GM12878 (cell line): ENCODE data around the gene ANTXR2.
"Not testable (repeated sequence)": the region's sequence is repeated elsewhere in the genome, so short reads cannot be mapped to it uniquely, and the experiment has no call there.

ENCODE experiments used
- ATF7 ChIP-seq: fragments of 450-650 bp; IDR thresholded peaks from 2 replicates; pipeline ENCODE4 v1.6.1; 2016; ENCODE audit warnings: low read depth, mild to moderate bottlenecking
- EZH2 ChIP-seq: IDR thresholded peaks from 2 replicates; pipeline ENCODE4 v1.6.1; 2012; ENCODE audit warnings: low read depth, mild to moderate bottlenecking, control low read depth, inconsistent platforms, low read length, borderline replicate concordance; ENCODE audit not compliant: control insufficient read depth
- FOXK2 ChIP-seq: fragments of 450-650 bp; IDR thresholded peaks from 2 replicates; pipeline ENCODE4 v1.6.1; 2017; ENCODE audit warnings: mild to moderate bottlenecking, moderate library complexity
- HDAC2 ChIP-seq: fragments of 200-600 bp; sonication (generic); IDR thresholded peaks from 2 replicates; pipeline ENCODE4 v1.6.1; 2017
- POLR2A ChIP-seq: IDR thresholded peaks from 2 replicates; pipeline ENCODE4 v1.6.1; 2011; ENCODE audit warnings: low read depth, mild to moderate bottlenecking, low read length
- RCOR1 ChIP-seq: conservative IDR thresholded peaks from 2 replicates; pipeline ENCODE4 v1.6.1; 2012; ENCODE audit warnings: low read depth, low read length, improper control_type of control experiment
- TF ChIP-seq, protein P1 (sequence below), 3 experiments: IDR thresholded peaks in 2 of 3; conservative IDR thresholded peaks in 1 of 3; 2 replicates each; pipeline ENCODE4 v1.5.1; 2011; ENCODE audit warnings: low read depth in 3 of 3, low read length in 3 of 3, mild to moderate bottlenecking in 3 of 3, control low read depth in 2 of 3, moderate library complexity in 2 of 3, inconsistent platforms in 1 of 3, mixed read lengths in 1 of 3; ENCODE audit not compliant: control insufficient read depth in 2 of 3, insufficient read depth in 1 of 3; ENCODE audit errors: extremely low read depth in 1 of 3

DNA sequence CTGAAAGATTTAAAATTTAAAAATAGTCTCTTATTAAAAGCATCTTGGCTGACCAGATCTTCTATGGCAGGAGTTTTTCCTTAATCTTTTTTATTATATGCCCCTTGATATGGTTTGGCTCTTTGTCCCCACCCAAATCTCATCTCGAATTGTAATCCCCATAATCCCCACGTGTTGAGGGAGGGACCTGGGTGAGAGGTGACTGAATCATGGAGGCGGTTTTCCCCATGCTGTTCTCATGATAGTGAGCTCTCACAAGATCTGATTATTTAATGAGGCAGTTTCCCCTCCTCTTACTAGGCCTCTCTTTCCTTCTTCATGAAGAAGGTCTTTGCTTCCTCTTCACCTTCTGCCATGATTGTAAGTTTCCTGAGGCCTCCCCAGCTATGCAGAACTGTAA lies 74.0 kb downstream of the ANTXR2 start:
- TF ChIP-seq RCOR1, EZH2, HDAC2, FOXK2, POLR2A, ATF7: not testable (repeated sequence)
- TF ChIP-seq, protein P1, sequence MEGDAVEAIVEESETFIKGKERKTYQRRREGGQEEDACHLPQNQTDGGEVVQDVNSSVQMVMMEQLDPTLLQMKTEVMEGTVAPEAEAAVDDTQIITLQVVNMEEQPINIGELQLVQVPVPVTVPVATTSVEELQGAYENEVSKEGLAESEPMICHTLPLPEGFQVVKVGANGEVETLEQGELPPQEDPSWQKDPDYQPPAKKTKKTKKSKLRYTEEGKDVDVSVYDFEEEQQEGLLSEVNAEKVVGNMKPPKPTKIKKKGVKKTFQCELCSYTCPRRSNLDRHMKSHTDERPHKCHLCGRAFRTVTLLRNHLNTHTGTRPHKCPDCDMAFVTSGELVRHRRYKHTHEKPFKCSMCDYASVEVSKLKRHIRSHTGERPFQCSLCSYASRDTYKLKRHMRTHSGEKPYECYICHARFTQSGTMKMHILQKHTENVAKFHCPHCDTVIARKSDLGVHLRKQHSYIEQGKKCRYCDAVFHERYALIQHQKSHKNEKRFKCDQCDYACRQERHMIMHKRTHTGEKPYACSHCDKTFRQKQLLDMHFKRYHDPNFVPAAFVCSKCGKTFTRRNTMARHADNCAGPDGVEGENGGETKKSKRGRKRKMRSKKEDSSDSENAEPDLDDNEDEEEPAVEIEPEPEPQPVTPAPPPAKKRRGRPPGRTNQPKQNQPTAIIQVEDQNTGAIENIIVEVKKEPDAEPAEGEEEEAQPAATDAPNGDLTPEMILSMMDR (IDR thresholded peaks at IDR 0.05 in 2 of 3, conservative IDR thresholded peaks at IDR 0.05 in 1 of 3; ENCODE audit: control insufficient read depth in 2 of 3, extremely low read depth in 1 of 3, insufficient read depth in 1 of 3, low read depth in 3 of 3, low read length in 3 of 3): not testable (repeated sequence)
